GM12891 (cell line): ENCODE data around the gene IPO4.

Source experiments
- POLR2A ChIP-seq: IDR thresholded peaks from 2 replicates; pipeline ENCODE4 v1.6.1; 2011; ENCODE audit warnings: low read depth, low read length, control low read depth
- POLR2AphosphoS5 ChIP-seq: IDR thresholded peaks from 2 replicates; pipeline ENCODE4 v1.6.1; 2011; ENCODE audit warnings: low read depth, low read length, control low read depth

- TF ChIP-seq POLR2A (no peak), POLR2AphosphoS5 (no peak)
These were observed 48.9 kb upstream of the IPO4 start for GRCh38 chr14:24237463-24237955.
